HL-60 (cell line): ENCODE results near the gene MOB2.

Source experiments
- DNase-seq, 2 experiments: peaks; one replicate each; pipeline ENCODE4 v3.0.0-alpha.2; 2010 to 2020; ENCODE audit warnings: low read depth in 1 of 2, low spot score in 1 of 2
- H3K27ac ChIP-seq: fragments of 250-450 bp; sonication (Bioruptor Pico); replicated peaks from 2 replicates; pipeline ENCODE4 v1.5.1; 2020; ENCODE audit warnings: mild to moderate bottlenecking, moderate library complexity
- H3K27me3 ChIP-seq: fragments of 250-450 bp; sonication (Bioruptor Pico); 2 replicates; pipeline ENCODE4 v1.5.1; 2021; ENCODE audit warnings: mild to moderate bottlenecking, moderate library complexity; ENCODE audit not compliant: insufficient read depth, poor library complexity, severe bottlenecking
- H3K4me3 ChIP-seq: replicated peaks from 2 replicates; pipeline ENCODE4 v1.5.1; 2011; ENCODE audit warnings: mild to moderate bottlenecking, control low read depth, low read length; ENCODE audit not compliant: insufficient read depth
- GABPA ChIP-seq: IDR thresholded peaks from 2 replicates; pipeline ENCODE4 v1.6.1; 2012; ENCODE audit warnings: low read depth
- POLR2AphosphoS5 ChIP-seq: IDR thresholded peaks from 2 replicates; pipeline ENCODE4 v1.6.1; 2012; ENCODE audit warnings: low read depth
- SPI1 ChIP-seq: IDR thresholded peaks from 2 replicates; pipeline ENCODE4 v1.6.1; 2012; ENCODE audit warnings: low read depth, mild to moderate bottlenecking, borderline replicate concordance
- TF ChIP-seq, protein P1 (sequence below): IDR thresholded peaks from one replicate; pipeline ENCODE4 v1.5.1; 2011; ENCODE audit warnings: low read length, control low read depth, inconsistent platforms; ENCODE audit not compliant: insufficient read depth
- TF ChIP-seq, protein P2 (sequence below): IDR thresholded peaks from 2 replicates; pipeline ENCODE4 v1.6.1; 2012; ENCODE audit warnings: low read depth; ENCODE audit not compliant: insufficient replicate concordance

The MOB2 gene

DNA sequence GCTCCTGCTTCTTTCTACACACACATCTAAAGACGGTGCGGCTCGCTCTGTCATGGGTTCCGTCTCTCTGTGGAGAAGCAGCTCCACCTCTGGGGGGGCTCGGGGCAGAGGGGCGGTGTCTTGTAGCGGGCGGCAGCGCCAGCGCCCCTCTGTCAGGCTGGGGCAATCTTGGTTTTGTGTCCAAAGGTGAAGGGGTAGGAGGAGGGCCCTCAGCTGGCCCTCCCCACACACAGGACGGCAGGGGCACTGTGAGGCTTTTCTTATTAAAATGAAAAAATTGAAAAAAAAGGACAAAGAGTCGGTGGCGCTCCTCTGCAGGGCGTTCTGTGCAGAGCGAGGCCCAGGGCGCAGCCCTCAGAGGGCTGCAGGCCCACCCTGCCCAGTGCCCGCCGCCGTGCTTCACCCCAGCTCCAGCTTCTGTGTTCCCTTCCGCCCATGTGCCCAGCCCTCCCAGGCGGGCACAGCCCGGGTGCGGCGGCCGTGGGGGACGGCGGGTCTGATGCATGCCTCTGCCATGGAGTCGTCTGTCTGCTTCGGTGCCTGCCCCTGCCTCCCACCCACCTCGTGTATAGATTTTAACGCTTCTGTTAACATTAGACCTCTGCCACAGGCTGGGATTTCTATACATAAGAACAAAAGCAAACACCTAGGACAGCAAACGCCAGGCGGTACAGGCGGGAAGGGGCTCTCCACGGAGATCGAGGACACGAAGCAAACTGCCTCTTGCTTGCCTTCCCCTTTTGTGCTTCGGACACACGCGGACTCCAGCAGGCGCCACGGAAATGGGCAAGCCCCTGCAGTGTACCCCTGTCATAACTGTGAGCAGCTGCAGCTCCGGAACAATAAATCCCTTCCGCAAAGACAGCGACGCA, 24.5 kb downstream of the MOB2 start:
- TF ChIP-seq, protein P1, sequence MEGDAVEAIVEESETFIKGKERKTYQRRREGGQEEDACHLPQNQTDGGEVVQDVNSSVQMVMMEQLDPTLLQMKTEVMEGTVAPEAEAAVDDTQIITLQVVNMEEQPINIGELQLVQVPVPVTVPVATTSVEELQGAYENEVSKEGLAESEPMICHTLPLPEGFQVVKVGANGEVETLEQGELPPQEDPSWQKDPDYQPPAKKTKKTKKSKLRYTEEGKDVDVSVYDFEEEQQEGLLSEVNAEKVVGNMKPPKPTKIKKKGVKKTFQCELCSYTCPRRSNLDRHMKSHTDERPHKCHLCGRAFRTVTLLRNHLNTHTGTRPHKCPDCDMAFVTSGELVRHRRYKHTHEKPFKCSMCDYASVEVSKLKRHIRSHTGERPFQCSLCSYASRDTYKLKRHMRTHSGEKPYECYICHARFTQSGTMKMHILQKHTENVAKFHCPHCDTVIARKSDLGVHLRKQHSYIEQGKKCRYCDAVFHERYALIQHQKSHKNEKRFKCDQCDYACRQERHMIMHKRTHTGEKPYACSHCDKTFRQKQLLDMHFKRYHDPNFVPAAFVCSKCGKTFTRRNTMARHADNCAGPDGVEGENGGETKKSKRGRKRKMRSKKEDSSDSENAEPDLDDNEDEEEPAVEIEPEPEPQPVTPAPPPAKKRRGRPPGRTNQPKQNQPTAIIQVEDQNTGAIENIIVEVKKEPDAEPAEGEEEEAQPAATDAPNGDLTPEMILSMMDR: no peak
- no peak for TF ChIP-seq SPI1
- no peak for TF ChIP-seq GABPA
- no peak for TF ChIP-seq POLR2AphosphoS5
- TF ChIP-seq, protein P2, sequence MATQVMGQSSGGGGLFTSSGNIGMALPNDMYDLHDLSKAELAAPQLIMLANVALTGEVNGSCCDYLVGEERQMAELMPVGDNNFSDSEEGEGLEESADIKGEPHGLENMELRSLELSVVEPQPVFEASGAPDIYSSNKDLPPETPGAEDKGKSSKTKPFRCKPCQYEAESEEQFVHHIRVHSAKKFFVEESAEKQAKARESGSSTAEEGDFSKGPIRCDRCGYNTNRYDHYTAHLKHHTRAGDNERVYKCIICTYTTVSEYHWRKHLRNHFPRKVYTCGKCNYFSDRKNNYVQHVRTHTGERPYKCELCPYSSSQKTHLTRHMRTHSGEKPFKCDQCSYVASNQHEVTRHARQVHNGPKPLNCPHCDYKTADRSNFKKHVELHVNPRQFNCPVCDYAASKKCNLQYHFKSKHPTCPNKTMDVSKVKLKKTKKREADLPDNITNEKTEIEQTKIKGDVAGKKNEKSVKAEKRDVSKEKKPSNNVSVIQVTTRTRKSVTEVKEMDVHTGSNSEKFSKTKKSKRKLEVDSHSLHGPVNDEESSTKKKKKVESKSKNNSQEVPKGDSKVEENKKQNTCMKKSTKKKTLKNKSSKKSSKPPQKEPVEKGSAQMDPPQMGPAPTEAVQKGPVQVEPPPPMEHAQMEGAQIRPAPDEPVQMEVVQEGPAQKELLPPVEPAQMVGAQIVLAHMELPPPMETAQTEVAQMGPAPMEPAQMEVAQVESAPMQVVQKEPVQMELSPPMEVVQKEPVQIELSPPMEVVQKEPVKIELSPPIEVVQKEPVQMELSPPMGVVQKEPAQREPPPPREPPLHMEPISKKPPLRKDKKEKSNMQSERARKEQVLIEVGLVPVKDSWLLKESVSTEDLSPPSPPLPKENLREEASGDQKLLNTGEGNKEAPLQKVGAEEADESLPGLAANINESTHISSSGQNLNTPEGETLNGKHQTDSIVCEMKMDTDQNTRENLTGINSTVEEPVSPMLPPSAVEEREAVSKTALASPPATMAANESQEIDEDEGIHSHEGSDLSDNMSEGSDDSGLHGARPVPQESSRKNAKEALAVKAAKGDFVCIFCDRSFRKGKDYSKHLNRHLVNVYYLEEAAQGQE: no peak
- no peak overlapping the region for H3K27ac ChIP-seq
- no peaks in the 10 kb centered on the region for H3K27me3 ChIP-seq
- DNase-seq: no peak
- no peak overlapping the region for H3K4me3 ChIP-seq

- no peaks in the 10 kb centered on the region for H3K27me3 ChIP-seq
- no peak for DNase-seq
- no peak for TF ChIP-seq SPI1
- no peak for TF ChIP-seq POLR2AphosphoS5
- TF ChIP-seq GABPA: no peak
- TF ChIP-seq, protein P2: no peak
- TF ChIP-seq, protein P1: no peak
Measured at GRCh38 chr11:1460986-1461825, 25.4 kb downstream of the MOB2 start.

DNA sequence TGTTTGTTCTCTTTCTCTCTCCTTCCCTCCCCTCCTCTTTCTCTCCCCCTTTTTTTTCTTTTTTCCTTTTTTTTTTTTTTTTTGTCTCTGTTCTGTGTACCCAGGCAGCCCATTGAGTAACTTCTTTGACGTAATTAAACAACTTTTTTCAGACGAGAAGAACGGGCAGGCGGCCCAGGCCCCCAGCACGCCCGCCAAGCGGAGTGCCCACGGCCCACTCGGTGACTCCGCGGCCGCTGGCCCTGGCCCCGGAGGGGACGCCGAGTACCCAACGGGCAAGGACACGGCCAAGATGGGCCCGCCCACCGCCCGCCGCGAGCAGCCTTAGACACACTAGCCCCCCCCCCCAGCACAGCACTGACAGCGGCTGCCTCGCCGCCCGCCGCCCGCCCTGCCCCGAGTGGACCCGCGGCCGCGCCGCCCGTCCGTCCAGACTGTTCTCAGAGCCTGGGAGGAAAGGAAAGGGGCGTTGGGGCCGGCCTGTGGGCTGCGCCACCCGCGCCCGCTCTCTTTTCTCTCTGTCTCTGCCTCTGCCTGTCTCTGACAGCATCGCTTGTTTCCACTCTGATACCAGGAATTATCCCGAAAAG, 26.1 kb downstream of the MOB2 start:
- no peak for DNase-seq
- H3K27me3 ChIP-seq: no peaks in the 10 kb centered on the region
- no peak overlapping the region for H3K27ac ChIP-seq
- no peak for TF ChIP-seq POLR2AphosphoS5
- TF ChIP-seq, protein P2: no peak
- no peak for TF ChIP-seq GABPA
- TF ChIP-seq, protein P1: no peak
- no peak for TF ChIP-seq SPI1
- no peak overlapping the region for H3K4me3 ChIP-seq

More at GRCh38 chr11:1460986-1461825, 25.4 kb downstream of the MOB2 start:
- Histone ChIP-seq H3K4me3 (no peak overlapping the region), H3K27ac (no peak overlapping the region)
